GM12878 (cell line): ENCODE data around the gene DHX30.

Experiments
- CEBPZ ChIP-seq: fragments of 150-350 bp; IDR thresholded peaks from 2 replicates; pipeline ENCODE4 v1.6.1; 2016; ENCODE audit warnings: low read depth, low read length
- HDAC6 ChIP-seq: fragments of 200-600 bp; sonication (generic); IDR thresholded peaks from one replicate; pipeline ENCODE4 v1.8.0; 2017; ENCODE audit warnings: antibody characterized with exemption; ENCODE audit not compliant: unreplicated experiment
- YBX1 ChIP-seq: fragments of 450-650 bp; IDR thresholded peaks from 2 replicates; pipeline ENCODE4 v1.6.1; 2016; ENCODE audit warnings: antibody characterized with exemption

GRCh38 chr3:47813551-47814177 lies 10.7 kb downstream of the DHX30 start:
- TF ChIP-seq YBX1 (no peak), HDAC6 (no peak), CEBPZ (no peak)
